Lung microvascular endothelial cell (primary cell): ENCODE measurements around the gene GAS7. TPM values are rescaled to one million over a fixed set of nuclear protein-coding genes. Genes with fewer than 3 reads are reported as not detected.

Experiments used
- DNase-seq, 2 donors: peaks; one replicate each; pipeline versions ENCODE4 v3.0.0 to v3.0.0-alpha.2; 2010; ENCODE audit warnings: low read depth in 2 of 2
- total RNA-seq: library from RNA; depleted of rRNA; stranded (reverse); fragments of >200 nt; gene quantifications from 2 replicates; pipeline ENCODE4 v1.2.1, GENCODE V29; 2014

The GAS7 gene
- total RNA-seq, 1 donor from 2014 or later, result 3.0 TPM

- no peak for DNase-seq
These were observed 241.8 kb downstream of the GAS7 start for GRCh38 chr17:9956474-9957131.

- no peak for DNase-seq
These were observed 244.9 kb downstream of the GAS7 start for GRCh38 chr17:9953492-9953891.

- no peak for DNase-seq
These were observed 246.6 kb downstream of the GAS7 start for GRCh38 chr17:9951803-9952202.

GRCh38 chr17:9948928-9949327 is 249.5 kb downstream of the GAS7 start:
- no peak for DNase-seq

- no peak for DNase-seq
These were observed 253.7 kb downstream of the GAS7 start for GRCh38 chr17:9944704-9945103.

- DNase-seq, result no peak
These were observed 255.1 kb downstream of the GAS7 start for GRCh38 chr17:9943343-9943742.

- no peak for DNase-seq
These were observed 255.5 kb downstream of the GAS7 start for GRCh38 chr17:9942885-9943284.

- DNase-seq, result no peak
These were observed 257.1 kb downstream of the GAS7 start for GRCh38 chr17:9941305-9941704.

GRCh38 chr17:9940841-9941240 is 257.6 kb downstream of the GAS7 start:
- no peak for DNase-seq

- DNase-seq, result no peak
These were observed 259.6 kb downstream of the GAS7 start for GRCh38 chr17:9938764-9939163.

GRCh38 chr17:9937901-9938300 is 260.5 kb downstream of the GAS7 start:
- DNase-seq, result no peak

GRCh38 chr17:9937241-9937761 is 261.1 kb downstream of the GAS7 start:
- no peak for DNase-seq

GRCh38 chr17:9936095-9936494 is 262.3 kb downstream of the GAS7 start:
- DNase-seq, result no peak

GRCh38 chr17:9935408-9935807 is 263.0 kb downstream of the GAS7 start:
- DNase-seq, result no peak

GRCh38 chr17:9934331-9934730 is 264.1 kb downstream of the GAS7 start:
- DNase-seq, result no peak

- no peak for DNase-seq
These were observed 265.9 kb downstream of the GAS7 start for GRCh38 chr17:9932491-9932890.

GRCh38 chr17:9931144-9931741 is 267.2 kb downstream of the GAS7 start:
- no peak for DNase-seq

GRCh38 chr17:9929871-9930270 is 268.5 kb downstream of the GAS7 start:
- no peak for DNase-seq

GRCh38 chr17:9928601-9929333 is 269.6 kb downstream of the GAS7 start:
- DNase-seq, result peak; percentile 11 to 19

GRCh38 chr17:9926150-9926804 is 272.1 kb downstream of the GAS7 start:
- DNase-seq, result no peak

- no peak for DNase-seq
These were observed 272.9 kb downstream of the GAS7 start for GRCh38 chr17:9925457-9925856.

GRCh38 chr17:9924735-9925191 is 273.6 kb downstream of the GAS7 start:
- DNase-seq, result peak; percentile 60 to 69
